ENCODE data around the gene ZDHHC13. TPM values are rescaled to one million over a fixed set of nuclear protein-coding genes. Genes with fewer than 3 reads are reported as not detected.

Gene ZDHHC13
- total and polyA plus RNA-seq, 2 of the 8 experiments (the other 6 are each of a cell fraction or from before 2014, with no cell fraction given), result 22.4 to 24.1 TPM

DNA sequence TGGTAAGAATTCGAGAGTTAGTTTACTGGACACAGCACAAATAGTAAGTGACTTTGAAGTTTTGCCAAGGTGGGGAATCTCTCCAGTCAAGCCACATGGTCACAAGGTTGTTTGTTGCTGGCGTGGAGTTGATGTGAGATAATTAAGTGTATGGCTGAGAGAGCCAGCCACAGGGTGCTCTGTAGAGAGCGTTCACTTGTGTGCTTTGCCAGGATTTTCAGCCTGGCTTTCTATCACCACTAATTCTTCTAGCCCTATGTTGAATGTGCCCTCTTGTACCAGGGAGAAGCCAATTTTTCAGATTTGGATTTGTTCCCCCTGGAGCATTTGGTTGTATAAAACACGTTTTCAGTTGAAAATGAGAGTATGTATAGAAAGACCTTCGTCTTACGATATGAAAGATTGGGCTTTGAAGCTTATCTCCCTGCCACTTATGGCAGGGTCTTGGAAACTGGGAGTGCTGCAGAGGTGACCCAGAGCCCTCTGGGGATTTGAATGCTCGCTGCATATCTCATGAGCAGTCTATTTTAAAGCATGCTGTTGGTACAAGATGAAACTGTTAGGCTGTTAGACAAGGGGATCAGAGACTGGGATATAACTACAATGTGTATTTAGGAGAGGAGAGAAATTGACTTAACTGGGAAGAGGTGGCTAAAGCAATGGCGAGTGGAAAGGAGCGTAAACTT is 56.2 kb downstream of the ZDHHC13 start (continued):
- TF ChIP-seq, protein P1, sequence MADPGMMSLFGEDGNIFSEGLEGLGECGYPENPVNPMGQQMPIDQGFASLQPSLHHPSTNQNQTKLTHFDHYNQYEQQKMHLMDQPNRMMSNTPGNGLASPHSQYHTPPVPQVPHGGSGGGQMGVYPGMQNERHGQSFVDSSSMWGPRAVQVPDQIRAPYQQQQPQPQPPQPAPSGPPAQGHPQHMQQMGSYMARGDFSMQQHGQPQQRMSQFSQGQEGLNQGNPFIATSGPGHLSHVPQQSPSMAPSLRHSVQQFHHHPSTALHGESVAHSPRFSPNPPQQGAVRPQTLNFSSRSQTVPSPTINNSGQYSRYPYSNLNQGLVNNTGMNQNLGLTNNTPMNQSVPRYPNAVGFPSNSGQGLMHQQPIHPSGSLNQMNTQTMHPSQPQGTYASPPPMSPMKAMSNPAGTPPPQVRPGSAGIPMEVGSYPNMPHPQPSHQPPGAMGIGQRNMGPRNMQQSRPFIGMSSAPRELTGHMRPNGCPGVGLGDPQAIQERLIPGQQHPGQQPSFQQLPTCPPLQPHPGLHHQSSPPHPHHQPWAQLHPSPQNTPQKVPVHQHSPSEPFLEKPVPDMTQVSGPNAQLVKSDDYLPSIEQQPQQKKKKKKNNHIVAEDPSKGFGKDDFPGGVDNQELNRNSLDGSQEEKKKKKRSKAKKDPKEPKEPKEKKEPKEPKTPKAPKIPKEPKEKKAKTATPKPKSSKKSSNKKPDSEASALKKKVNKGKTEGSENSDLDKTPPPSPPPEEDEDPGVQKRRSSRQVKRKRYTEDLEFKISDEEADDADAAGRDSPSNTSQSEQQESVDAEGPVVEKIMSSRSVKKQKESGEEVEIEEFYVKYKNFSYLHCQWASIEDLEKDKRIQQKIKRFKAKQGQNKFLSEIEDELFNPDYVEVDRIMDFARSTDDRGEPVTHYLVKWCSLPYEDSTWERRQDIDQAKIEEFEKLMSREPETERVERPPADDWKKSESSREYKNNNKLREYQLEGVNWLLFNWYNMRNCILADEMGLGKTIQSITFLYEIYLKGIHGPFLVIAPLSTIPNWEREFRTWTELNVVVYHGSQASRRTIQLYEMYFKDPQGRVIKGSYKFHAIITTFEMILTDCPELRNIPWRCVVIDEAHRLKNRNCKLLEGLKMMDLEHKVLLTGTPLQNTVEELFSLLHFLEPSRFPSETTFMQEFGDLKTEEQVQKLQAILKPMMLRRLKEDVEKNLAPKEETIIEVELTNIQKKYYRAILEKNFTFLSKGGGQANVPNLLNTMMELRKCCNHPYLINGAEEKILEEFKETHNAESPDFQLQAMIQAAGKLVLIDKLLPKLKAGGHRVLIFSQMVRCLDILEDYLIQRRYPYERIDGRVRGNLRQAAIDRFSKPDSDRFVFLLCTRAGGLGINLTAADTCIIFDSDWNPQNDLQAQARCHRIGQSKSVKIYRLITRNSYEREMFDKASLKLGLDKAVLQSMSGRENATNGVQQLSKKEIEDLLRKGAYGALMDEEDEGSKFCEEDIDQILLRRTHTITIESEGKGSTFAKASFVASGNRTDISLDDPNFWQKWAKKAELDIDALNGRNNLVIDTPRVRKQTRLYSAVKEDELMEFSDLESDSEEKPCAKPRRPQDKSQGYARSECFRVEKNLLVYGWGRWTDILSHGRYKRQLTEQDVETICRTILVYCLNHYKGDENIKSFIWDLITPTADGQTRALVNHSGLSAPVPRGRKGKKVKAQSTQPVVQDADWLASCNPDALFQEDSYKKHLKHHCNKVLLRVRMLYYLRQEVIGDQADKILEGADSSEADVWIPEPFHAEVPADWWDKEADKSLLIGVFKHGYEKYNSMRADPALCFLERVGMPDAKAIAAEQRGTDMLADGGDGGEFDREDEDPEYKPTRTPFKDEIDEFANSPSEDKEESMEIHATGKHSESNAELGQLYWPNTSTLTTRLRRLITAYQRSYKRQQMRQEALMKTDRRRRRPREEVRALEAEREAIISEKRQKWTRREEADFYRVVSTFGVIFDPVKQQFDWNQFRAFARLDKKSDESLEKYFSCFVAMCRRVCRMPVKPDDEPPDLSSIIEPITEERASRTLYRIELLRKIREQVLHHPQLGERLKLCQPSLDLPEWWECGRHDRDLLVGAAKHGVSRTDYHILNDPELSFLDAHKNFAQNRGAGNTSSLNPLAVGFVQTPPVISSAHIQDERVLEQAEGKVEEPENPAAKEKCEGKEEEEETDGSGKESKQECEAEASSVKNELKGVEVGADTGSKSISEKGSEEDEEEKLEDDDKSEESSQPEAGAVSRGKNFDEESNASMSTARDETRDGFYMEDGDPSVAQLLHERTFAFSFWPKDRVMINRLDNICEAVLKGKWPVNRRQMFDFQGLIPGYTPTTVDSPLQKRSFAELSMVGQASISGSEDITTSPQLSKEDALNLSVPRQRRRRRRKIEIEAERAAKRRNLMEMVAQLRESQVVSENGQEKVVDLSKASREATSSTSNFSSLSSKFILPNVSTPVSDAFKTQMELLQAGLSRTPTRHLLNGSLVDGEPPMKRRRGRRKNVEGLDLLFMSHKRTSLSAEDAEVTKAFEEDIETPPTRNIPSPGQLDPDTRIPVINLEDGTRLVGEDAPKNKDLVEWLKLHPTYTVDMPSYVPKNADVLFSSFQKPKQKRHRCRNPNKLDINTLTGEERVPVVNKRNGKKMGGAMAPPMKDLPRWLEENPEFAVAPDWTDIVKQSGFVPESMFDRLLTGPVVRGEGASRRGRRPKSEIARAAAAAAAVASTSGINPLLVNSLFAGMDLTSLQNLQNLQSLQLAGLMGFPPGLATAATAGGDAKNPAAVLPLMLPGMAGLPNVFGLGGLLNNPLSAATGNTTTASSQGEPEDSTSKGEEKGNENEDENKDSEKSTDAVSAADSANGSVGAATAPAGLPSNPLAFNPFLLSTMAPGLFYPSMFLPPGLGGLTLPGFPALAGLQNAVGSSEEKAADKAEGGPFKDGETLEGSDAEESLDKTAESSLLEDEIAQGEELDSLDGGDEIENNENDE (IDR thresholded peaks at IDR 0.05; ENCODE audit: insufficient replicate concordance, low read length), result no peak
